Measurements from ENCODE around the gene SLC44A4.
"Not testable (repeated sequence)": the region's sequence is repeated elsewhere in the genome, so short reads cannot be mapped to it uniquely, and the experiment has no call there.

SLC44A4 gene

GRCh38 chr6:31908791-31909190 lies 30.0 kb upstream of the SLC44A4 start:
- no peaks in the 10 kb centered on the region for H3K79me2 ChIP-seq (ENCODE audit: control insufficient read depth, insufficient read depth, low read length, poor library complexity)
- DNase-seq = peak in 1 of 2 donors; percentile 58
- WGBS (ENCODE audit: extremely low coverage, insufficient coverage, insufficient read length) = no CpG with 5 or more reads among the region's 4 CpGs

DNA sequence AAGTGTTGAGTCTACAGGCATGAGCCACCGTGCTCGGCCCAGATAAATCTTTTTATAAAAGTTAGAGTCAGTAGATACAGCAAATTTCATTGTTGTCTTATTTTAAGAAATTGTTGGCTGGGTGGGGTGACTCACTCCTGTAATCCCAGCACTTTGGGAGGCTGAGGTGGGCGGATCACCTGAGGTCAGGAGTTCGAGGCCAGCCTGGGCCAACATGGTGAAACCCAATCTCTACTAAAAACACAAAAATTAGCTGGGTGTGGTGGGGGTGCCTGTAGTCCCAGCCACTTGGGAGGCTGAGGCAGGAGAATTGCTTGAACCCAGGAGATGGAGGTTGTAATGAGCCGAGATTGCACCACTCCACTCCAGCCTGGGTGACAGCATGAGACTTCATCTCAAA lies 29.5 kb upstream of the SLC44A4 start:
- not testable (repeated sequence) for H3K9ac ChIP-seq (ENCODE audit: low read length); H3K4ac ChIP-seq (ENCODE audit: low read depth, low read length); H2AFZ ChIP-seq (ENCODE audit: insufficient read depth, low read length, poor library complexity); H3K18ac ChIP-seq (ENCODE audit: low read length); H2AK5ac ChIP-seq (ENCODE audit: low read length); H4K91ac ChIP-seq (ENCODE audit: low read depth, low read length); H4K12ac ChIP-seq (ENCODE audit: low read depth, low read length); H3K36me3 ChIP-seq (ENCODE audit: control insufficient read depth in 1 of 2, insufficient read depth in 2 of 2, low read length in 2 of 2); H3K27me3 ChIP-seq (ENCODE audit: insufficient read depth, low read length); H2BK12ac ChIP-seq (ENCODE audit: low read length); H3K9me3 ChIP-seq (ENCODE audit: insufficient read depth, low read depth, low read length); H3K27ac ChIP-seq (ENCODE audit: low read depth, low read length); H4K8ac ChIP-seq (ENCODE audit: low read depth, low read length); H3K23ac ChIP-seq (ENCODE audit: low read length); H3K79me1 ChIP-seq (ENCODE audit: low read length); H3K4me3 ChIP-seq (ENCODE audit: low read depth, low read length); H3K79me2 ChIP-seq (ENCODE audit: control insufficient read depth, insufficient read depth, low read length, poor library complexity); DNase-seq; H2BK5ac ChIP-seq (ENCODE audit: low read depth, low read length, poor library complexity); H3K4me1 ChIP-seq (ENCODE audit: control insufficient read depth in 1 of 2, insufficient read depth in 2 of 2, low read length in 2 of 2); H3K14ac ChIP-seq (ENCODE audit: low read length); H2BK120ac ChIP-seq (ENCODE audit: insufficient read depth, low read length, poor library complexity); H3K4me2 ChIP-seq (ENCODE audit: low read length)
- WGBS (ENCODE audit: extremely low coverage, insufficient coverage, insufficient read length) = no CpG with 5 or more reads among the region's 5 CpGs

More at GRCh38 chr6:31908791-31909190, 30.0 kb upstream of the SLC44A4 start:
- no peak overlapping the region for H2BK5ac ChIP-seq (ENCODE audit: low read depth, low read length, poor library complexity)
- no peak overlapping the region for H3K9ac ChIP-seq (ENCODE audit: low read length)
- H2BK12ac ChIP-seq (ENCODE audit: low read length) = no peak overlapping the region
- no peak overlapping the region for H3K14ac ChIP-seq (ENCODE audit: low read length)
- no peak overlapping the region for H3K4ac ChIP-seq (ENCODE audit: low read depth, low read length)
- H3K79me1 ChIP-seq (ENCODE audit: low read length) = no peaks in the 10 kb centered on the region
- H4K91ac ChIP-seq (ENCODE audit: low read depth, low read length) = no peak overlapping the region
- H3K4me1 ChIP-seq (ENCODE audit: control insufficient read depth in 1 of 2, insufficient read depth in 2 of 2, low read length in 2 of 2) = no peaks in the 10 kb centered on the region
- H3K36me3 ChIP-seq (ENCODE audit: control insufficient read depth in 1 of 2, insufficient read depth in 2 of 2, low read length in 2 of 2) = no peaks in the 10 kb centered on the region
- no peak overlapping the region for H2BK120ac ChIP-seq (ENCODE audit: insufficient read depth, low read length, poor library complexity)
- no peak overlapping the region for H4K8ac ChIP-seq (ENCODE audit: low read depth, low read length)
- H3K9me3 ChIP-seq (ENCODE audit: insufficient read depth, low read depth, low read length) = peaks cover 2% of the 10 kb centered on the region
- no peak overlapping the region for H2AK5ac ChIP-seq (ENCODE audit: low read length)
- no peak overlapping the region for H3K23ac ChIP-seq (ENCODE audit: low read length)
- H4K12ac ChIP-seq (ENCODE audit: low read depth, low read length) = no peak overlapping the region
- H3K4me3 ChIP-seq (ENCODE audit: low read depth, low read length) = no peak overlapping the region
- H2AFZ ChIP-seq (ENCODE audit: insufficient read depth, low read length, poor library complexity) = no peak overlapping the region
- H3K27ac ChIP-seq (ENCODE audit: low read depth, low read length) = no peak overlapping the region
- H3K4me2 ChIP-seq (ENCODE audit: low read length) = no peak overlapping the region
- no peaks in the 10 kb centered on the region for H3K27me3 ChIP-seq (ENCODE audit: insufficient read depth, low read length)
- no peak overlapping the region for H3K18ac ChIP-seq (ENCODE audit: low read length)

DNA sequence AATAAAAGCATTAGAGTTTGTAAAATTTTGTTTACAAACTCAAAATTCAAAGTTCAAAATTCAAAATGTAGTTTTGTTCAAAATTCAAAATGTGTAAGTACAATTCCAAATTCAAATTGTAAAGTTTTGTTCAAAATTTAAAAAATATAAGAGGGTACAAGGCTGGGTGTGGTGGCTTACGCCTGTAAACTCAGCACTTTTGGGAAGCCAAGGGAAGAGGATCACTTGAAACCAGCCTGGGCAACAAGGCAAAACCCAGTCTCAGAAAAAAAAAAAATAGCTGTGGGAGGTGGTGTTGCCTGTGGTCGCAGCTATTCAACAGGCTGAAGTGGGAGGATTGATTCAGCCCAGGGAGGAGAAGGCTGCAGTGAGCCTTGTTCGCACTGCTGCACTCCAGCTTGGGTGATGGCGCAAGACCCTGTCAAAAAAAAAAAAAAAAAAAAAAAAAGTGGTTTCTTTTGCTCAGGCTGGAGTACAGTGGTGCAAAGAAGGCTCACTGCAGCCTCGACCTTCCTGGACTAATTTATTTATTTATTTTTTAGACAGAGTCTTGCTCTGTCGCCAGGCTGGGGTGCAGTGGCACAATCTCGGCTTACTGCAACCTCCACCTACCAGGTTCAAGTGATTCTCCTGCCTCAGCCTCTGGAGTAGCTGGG lies 28.5 kb upstream of the SLC44A4 start:
- no peak overlapping the region for H3K14ac ChIP-seq (ENCODE audit: low read length)
- H2AK5ac ChIP-seq (ENCODE audit: low read length) = no peak overlapping the region
- no peak overlapping the region for H2BK12ac ChIP-seq (ENCODE audit: low read length)
- no peak overlapping the region for H3K23ac ChIP-seq (ENCODE audit: low read length)
- H3K9ac ChIP-seq (ENCODE audit: low read length) = no peak overlapping the region
- no peaks in the 10 kb centered on the region for H3K79me1 ChIP-seq (ENCODE audit: low read length)
- H4K91ac ChIP-seq (ENCODE audit: low read depth, low read length) = no peak overlapping the region
- no peaks in the 10 kb centered on the region for H3K79me2 ChIP-seq (ENCODE audit: control insufficient read depth, insufficient read depth, low read length, poor library complexity)
- no peak overlapping the region for H2AFZ ChIP-seq (ENCODE audit: insufficient read depth, low read length, poor library complexity)
- H3K27ac ChIP-seq (ENCODE audit: low read depth, low read length) = no peak overlapping the region
- H4K8ac ChIP-seq (ENCODE audit: low read depth, low read length) = no peak overlapping the region
- H2BK120ac ChIP-seq (ENCODE audit: insufficient read depth, low read length, poor library complexity) = no peak overlapping the region
- H3K9me3 ChIP-seq (ENCODE audit: insufficient read depth, low read depth, low read length) = peaks cover 2% of the 10 kb centered on the region
- H3K36me3 ChIP-seq (ENCODE audit: control insufficient read depth in 1 of 2, insufficient read depth in 2 of 2, low read length in 2 of 2) = no peaks in the 10 kb centered on the region
- no peak overlapping the region for H4K12ac ChIP-seq (ENCODE audit: low read depth, low read length)
- H3K4me1 ChIP-seq (ENCODE audit: control insufficient read depth in 1 of 2, insufficient read depth in 2 of 2, low read length in 2 of 2) = no peaks in the 10 kb centered on the region
- DNase-seq = peak in 1 of 2 donors; percentile 72
- WGBS (ENCODE audit: extremely low coverage, insufficient coverage, insufficient read length) = no CpG with 5 or more reads among the region's 7 CpGs
- no peak overlapping the region for H2BK5ac ChIP-seq (ENCODE audit: low read depth, low read length, poor library complexity)
- H3K4me3 ChIP-seq (ENCODE audit: low read depth, low read length) = no peak overlapping the region
- H3K4ac ChIP-seq (ENCODE audit: low read depth, low read length) = no peak overlapping the region
- no peak overlapping the region for H3K18ac ChIP-seq (ENCODE audit: low read length)
- H3K27me3 ChIP-seq (ENCODE audit: insufficient read depth, low read length) = no peaks in the 10 kb centered on the region
- H3K4me2 ChIP-seq (ENCODE audit: low read length) = no peak overlapping the region

DNA sequence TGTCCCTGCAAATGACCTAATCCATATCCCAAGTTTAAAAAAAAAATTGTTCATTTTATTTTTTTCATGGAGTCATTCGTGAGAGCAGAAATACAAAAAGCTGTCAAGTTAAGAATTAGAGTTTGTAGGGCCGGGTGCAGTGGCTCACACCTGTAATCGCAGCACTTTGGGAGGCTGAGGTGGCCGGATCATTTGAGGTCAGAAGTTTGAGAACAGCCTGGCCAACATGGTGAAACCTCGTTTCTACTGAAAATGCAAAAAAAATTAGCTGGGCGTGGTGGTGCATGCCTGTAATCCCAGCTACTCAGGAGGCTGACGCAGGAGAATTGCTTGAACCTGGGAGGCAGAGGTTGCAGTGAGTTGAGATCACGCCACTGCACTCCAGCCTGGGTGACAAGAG lies 27.9 kb upstream of the SLC44A4 start:
- H3K27ac ChIP-seq (ENCODE audit: low read depth, low read length); H3K4me1 ChIP-seq (ENCODE audit: control insufficient read depth in 1 of 2, insufficient read depth in 2 of 2, low read length in 2 of 2); H3K4me2 ChIP-seq (ENCODE audit: low read length); H3K36me3 ChIP-seq (ENCODE audit: control insufficient read depth in 1 of 2, insufficient read depth in 2 of 2, low read length in 2 of 2); H2BK5ac ChIP-seq (ENCODE audit: low read depth, low read length, poor library complexity); H3K18ac ChIP-seq (ENCODE audit: low read length); H3K79me1 ChIP-seq (ENCODE audit: low read length); H2AFZ ChIP-seq (ENCODE audit: insufficient read depth, low read length, poor library complexity); H3K27me3 ChIP-seq (ENCODE audit: insufficient read depth, low read length); H4K8ac ChIP-seq (ENCODE audit: low read depth, low read length); H3K14ac ChIP-seq (ENCODE audit: low read length); H3K79me2 ChIP-seq (ENCODE audit: control insufficient read depth, insufficient read depth, low read length, poor library complexity); H3K23ac ChIP-seq (ENCODE audit: low read length); H2BK12ac ChIP-seq (ENCODE audit: low read length); H2AK5ac ChIP-seq (ENCODE audit: low read length); H4K12ac ChIP-seq (ENCODE audit: low read depth, low read length); H4K91ac ChIP-seq (ENCODE audit: low read depth, low read length); H3K4ac ChIP-seq (ENCODE audit: low read depth, low read length); H2BK120ac ChIP-seq (ENCODE audit: insufficient read depth, low read length, poor library complexity); H3K9ac ChIP-seq (ENCODE audit: low read length); H3K9me3 ChIP-seq (ENCODE audit: insufficient read depth, low read depth, low read length); H3K4me3 ChIP-seq (ENCODE audit: low read depth, low read length): not testable (repeated sequence)
- peak; percentile 58 to 68 for DNase-seq
- WGBS (ENCODE audit: extremely low coverage, insufficient coverage, insufficient read length) = no CpG with 5 or more reads among the region's 8 CpGs

Data from trophoblast cell (in vitro differentiated cells and primary cell).